ENCODE measurements around the gene SPEF2.

DNA sequence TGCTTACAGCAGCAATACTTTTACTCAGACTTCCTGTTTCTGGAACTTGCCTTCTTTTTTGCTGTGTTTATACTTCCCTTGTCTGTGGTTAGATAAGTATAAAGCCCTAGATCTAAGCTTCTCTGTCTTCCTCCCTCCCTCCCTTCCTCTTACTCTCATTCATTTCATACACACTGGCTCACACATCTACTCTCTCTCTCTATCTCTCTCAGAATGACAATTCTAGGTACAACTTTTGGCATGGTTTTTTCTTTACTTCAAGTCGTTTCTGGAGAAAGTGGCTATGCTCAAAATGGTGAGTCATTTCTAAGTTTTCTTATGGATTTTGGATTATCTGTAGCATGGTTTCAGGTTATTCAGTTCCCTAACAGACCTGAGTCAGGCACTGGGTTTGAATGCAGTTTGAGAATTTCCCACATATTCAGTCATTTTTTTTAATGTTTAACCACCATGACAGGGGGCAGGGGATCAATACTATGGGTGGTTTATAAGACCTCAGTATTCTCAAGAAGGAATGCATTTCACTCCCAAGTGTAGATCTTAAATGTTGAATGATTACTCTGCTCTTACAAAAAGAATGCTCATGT is 239.2 kb downstream of the SPEF2 start, which contains the start of gene IL7R:
- TF ChIP-seq, protein P1, sequence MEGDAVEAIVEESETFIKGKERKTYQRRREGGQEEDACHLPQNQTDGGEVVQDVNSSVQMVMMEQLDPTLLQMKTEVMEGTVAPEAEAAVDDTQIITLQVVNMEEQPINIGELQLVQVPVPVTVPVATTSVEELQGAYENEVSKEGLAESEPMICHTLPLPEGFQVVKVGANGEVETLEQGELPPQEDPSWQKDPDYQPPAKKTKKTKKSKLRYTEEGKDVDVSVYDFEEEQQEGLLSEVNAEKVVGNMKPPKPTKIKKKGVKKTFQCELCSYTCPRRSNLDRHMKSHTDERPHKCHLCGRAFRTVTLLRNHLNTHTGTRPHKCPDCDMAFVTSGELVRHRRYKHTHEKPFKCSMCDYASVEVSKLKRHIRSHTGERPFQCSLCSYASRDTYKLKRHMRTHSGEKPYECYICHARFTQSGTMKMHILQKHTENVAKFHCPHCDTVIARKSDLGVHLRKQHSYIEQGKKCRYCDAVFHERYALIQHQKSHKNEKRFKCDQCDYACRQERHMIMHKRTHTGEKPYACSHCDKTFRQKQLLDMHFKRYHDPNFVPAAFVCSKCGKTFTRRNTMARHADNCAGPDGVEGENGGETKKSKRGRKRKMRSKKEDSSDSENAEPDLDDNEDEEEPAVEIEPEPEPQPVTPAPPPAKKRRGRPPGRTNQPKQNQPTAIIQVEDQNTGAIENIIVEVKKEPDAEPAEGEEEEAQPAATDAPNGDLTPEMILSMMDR (IDR thresholded peaks at IDR 0.05) = no peak
- no peak for TF ChIP-seq POLR2A (IDR thresholded peaks at IDR 0.05)
